COLO668 (cell line): ENCODE results near the gene FOXA1.

Source experiments
- DNase-seq: peaks from one replicate; lab custom pipeline; 2025; ENCODE audit not compliant: unreplicated experiment; lab: John Stamatoyannopoulos, UW

FOXA1 gene

GRCh38 chr14:37602605-37603453, 7.8 kb upstream of the FOXA1 start:
- no peak for DNase-seq

- no peak for DNase-seq
Observed at GRCh38 chr14:37601865-37602264, 6.8 kb upstream of the FOXA1 start.

- no peak for DNase-seq
Observed at GRCh38 chr14:37600880-37601741, 6.1 kb upstream of the FOXA1 start.

DNA sequence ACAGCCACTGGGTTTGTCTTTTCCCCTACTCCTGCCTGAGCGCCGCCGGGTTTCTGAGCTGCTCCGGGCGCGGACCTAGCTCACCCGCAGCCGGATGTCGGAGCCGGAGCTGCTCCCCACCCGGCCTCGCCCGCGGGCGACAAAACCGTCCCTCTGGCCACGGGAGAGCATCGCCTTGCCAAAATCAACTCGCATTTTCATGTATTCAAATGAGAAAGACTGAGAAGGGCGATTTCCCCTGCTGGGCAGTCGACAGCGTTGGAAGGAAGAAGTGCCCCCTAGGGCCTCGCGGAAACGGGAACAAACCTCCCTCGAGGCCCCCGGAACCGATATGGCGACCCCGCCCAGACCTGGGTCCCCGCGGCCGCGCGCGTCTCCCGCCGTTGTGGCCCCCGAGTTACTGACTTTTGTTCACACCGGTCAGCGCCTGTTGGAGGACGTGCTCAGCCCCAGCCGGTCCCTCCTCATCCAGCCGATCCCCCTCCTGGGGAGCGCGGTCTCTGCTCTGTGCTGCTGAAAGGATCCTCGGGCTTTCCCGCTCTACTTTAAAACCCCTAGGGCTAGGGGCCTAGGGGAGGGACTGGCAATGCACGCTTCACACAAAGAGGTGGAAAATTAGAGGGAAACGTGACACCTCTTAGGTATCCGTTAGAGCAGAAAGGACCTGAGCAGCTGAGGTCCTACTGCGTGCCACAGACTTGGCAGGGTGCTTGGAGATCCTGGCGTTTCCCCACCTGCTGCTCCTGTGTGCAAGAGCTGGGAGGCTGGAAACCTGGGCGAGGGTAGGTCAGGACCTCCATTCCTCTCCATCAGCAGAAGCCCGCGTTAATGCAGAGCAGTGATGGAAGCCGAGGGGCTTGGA, 4.7 kb upstream of the FOXA1 start:
- DNase-seq, result peak; percentile 83

DNA sequence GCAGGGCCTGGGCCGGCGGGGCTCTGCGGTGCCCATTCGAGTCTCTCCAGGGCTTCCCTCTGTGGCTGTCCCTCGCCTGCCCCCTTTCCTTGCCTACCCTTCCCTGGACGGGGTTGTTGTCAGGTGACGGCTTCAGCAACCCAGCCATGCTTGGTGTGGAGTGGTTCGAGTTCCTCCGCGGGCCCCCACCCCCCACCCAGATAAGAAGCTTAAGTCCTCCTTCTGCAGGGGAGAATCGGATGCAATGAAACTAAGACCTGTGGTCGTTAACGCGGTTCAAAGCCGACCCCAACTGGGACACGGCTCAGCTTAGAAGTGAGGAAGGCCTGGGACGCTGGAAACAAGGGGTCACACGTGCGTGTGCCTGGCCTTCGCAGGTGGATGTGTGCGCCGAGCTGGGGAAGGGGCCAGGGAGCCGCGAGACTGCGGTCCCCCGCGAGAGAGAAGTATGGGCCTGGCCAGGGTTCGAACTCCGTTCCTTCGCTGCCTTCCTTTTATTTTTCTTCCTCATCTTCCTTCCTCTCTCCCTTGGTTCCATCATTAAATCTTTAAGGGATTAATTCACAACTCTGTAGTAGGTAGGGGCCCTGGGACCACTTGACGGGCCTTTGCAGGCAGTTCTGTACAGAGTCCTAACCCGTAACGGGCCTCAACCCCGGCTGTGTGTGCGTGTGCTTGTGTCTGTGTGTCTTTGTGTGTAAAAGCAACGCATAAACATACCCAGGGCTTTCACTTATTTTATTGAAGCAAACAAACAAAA, 3.9 kb upstream of the FOXA1 start:
- peak; percentile 52 for DNase-seq

DNA sequence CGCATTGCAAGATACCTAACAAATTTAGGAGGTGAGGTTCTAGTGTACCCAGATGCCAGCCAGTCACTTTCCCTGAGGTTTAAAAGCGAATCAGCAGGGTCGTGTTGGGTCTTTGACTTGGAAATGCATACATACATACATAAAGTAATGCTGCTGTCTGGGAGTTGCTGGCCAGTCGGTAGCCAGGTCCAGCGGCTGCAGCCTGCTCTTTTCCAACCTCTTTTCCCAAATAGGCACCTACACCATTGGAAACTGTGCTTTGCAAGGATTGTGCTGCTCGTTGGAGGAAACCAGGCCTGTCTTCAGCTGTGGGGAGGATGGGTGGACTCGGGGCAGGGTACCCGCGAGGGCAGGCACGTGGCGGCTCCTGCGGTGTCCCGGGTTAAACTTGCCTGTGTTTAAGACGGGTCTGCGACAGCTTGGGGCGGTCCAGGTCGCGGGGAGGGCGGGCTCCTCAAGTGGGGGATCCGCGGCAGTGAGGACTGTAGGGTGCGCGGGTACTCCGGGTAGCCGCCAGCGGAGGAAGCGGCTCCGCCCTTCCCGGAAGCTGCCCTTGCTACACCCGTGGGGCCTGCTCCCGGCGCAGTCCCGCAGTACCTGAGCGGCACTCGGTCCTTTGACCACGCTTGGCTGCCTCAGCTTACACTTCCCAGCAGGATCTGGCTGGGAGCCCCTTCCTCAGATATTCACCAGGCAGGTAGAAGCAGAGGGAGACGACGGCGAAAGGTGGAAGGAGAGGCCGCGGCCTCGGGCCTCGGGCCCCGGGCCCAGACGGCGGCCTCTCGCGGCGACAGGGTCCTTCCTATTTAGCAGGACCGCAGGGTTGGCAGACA, 3.1 kb upstream of the FOXA1 start:
- DNase-seq, result peak; percentile 88

GRCh38 chr14:37597538-37597913, 2.5 kb upstream of the FOXA1 start:
- DNase-seq, result peak; percentile 90

- peak; percentile 27 for DNase-seq
Observed at GRCh38 chr14:37596790-37597472, 1.9 kb upstream of the FOXA1 start.

GRCh38 chr14:37595809-37596621, 966 bp upstream of the FOXA1 start:
- DNase-seq, result peak; percentile 96

DNA sequence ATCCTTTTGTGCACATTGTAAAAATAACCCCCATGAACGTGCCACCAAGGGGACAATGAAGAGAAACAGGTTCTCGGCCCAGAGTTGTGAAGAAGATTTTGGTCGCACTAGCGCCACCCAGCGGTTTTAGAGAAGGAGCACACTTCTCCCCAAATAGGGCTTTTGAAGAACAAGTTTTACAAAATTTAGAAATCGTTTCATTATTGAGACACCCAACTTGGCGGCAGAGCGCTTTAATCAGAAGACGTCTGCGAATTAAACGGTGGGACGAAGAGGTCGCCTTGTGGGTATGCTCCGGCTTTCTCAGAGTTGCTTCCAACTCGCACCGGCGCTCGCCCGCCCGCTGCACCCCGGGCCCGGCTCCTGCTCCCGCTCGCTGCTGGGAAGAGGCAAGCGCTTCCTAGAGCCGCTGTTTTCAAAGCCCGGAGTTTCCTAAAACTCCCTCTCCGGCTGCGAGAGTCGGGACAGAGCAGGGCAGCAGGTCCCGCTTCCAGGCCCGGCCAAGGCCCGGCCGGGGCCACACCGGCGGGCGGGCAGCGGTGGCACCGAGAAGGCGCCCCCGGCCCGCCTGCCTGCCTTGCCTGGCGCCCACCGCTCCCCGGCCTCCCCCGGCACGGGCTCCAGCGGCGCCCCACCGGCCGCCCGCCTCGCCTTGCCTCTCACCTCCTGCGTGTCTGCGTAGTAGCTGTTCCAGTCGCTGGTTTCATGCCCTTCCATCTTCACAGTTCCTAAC, 645 bp downstream of the FOXA1 start:
- peak; percentile 91 for DNase-seq

DNA sequence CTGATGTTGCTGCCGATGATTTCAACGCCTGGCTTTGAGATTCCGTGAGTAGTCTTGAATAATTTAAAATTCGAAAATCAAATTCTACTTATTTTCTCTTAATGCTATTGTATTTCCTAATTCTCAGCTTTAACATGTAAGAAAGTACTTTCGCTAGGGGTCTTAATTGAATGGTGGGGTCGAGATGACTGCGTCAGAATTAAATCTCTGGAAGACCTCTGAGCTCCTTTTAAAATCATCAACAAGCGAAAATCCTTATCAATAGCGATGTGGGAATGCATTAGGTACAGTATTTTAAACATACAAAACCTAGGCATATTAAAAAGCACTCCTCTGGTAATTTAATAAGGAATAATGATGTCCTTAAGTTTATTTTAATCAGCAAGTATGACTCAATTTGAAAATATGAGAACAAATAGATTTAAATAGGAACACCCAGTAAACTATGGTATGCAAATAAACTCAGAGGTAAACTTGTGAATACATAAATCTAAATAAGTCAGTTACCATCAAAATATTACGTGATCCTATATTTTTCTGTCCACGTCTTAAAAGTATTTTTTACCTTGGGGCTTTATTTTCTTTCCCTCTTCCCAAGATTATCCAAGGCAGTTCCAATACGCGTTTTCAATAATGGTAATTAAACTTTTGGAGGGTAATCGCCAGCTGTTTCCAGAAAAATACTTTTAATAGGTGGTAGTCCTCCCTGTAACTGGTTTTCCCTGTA, 1.4 kb downstream of the FOXA1 start:
- no peak for DNase-seq

DNA sequence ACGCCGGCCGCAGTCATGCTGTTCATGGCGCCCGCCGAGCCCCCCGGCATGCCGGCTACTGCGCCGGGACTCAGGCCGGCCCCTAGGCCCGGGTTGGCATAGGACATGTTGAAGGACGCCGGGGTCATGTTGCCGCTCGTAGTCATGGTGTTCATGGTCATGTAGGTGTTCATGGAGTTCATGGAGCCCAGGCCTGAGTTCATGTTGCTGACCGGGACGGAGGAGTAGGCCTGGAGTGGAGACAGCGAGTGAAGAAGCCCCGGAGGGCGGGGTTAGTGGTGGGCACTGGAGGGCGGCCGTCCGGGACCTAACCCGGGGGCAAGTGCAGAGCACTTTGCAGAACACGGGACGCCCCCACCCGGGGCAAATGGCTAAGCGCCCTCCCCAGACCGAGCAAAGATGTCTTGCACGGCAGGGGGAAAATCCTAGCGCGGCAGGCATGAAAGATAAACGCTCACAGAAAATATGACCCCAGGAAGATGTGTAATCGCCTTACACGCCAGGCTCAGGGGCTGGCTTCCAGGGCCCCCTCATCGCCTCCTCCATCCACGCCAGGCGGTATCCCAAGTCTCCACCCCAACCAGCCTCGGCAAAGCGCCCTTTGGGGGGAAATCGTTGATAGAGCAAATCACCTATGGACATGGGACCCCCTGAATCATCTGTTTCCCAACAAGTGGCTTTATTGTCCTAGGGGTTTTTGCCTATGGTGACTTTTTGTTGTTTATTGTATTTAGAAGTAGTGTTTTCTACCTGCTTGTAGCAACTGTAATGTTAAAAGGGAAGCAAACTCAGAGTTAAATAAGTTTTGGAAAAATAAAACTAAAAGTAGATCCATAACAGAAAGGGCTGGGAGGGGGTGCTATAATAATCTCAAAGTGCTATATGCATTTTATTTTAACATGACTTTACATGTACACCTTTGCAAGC, 2.3 kb downstream of the FOXA1 start:
- DNase-seq, result peak; percentile 81

- DNase-seq, result peak; percentile 84
Observed at GRCh38 chr14:37591941-37592481, 3.0 kb downstream of the FOXA1 start.

DNA sequence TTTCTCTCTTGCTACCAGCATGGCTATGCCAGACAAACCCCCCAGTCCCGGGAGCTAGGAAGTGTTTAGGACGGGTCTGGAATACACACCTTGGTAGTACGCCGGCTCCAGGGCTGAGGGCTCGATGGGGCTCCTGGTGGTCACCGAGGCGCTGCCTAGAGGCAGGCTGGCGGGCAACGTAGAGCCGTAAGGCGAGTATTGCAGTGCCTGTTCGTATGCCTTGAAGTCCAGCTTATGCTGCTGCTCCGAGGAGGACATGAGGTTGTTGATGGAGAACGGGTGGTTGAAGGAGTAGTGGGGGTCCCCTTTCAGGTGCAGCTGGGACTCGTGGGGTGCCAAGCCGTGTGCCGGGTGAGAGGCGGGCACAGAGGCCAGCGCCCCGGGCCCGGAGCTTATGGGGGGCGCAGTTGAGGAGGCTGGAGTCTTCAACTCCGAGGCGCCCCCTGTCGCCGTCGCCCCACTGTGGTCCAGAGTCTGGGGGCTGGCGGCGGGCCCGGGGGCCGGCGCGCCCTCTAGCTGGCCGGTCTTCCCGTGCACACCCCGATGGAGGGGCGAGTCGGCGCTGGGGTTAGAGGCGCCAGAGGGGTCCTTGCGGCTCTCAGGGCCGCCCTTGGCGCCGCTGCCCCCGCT, 3.6 kb downstream of the FOXA1 start:
- DNase-seq, result peak; percentile 84
